Subcutaneous adipose tissue (tissue), 4 donors: Measurements from ENCODE around the gene LENEP. TPM values are rescaled to one million over a fixed set of nuclear protein-coding genes. Genes with fewer than 3 reads are reported as not detected.

ENCODE experiments used
- CTCF ChIP-seq: fragments of 450-650 bp; IDR thresholded peaks from one replicate; pipeline ENCODE4 v1.5.1; 2016; ENCODE audit warnings: low read depth, mild to moderate bottlenecking, control low read depth, antibody characterized with exemption, moderate library complexity
- total RNA-seq, 4 donors: library from RNA; depleted of rRNA; stranded (reverse); fragments of >200 nt; gene quantifications; one replicate each; pipeline ENCODE4 v1.1.0, GENCODE V29; 2016

LENEP gene
- total RNA-seq, 4 donors from 2014 or later = not detected

GRCh38 chr1:154951901-154952657 lies 41.3 kb upstream of the LENEP start:
- no peak for TF ChIP-seq CTCF

DNA sequence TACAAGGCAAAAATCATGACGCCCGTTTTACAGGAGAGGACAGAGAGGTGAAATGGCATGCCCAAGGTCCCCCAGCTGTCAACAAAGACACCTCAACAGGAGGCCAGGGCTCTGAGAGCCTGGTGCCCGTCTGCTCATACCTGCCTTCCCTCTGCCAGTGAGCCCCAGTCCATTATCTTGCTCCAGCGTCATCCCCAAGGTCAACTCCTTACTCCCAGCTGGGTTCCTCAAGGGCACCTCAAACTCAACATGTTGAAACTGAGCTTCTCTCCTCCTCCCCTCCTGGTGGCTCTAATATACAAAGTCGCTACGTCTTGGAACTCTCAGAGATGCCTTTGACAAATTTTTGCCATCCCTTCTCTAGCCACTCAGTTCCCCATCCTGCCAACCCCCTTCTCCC lies 40.7 kb upstream of the LENEP start:
- TF ChIP-seq CTCF = no peak

DNA sequence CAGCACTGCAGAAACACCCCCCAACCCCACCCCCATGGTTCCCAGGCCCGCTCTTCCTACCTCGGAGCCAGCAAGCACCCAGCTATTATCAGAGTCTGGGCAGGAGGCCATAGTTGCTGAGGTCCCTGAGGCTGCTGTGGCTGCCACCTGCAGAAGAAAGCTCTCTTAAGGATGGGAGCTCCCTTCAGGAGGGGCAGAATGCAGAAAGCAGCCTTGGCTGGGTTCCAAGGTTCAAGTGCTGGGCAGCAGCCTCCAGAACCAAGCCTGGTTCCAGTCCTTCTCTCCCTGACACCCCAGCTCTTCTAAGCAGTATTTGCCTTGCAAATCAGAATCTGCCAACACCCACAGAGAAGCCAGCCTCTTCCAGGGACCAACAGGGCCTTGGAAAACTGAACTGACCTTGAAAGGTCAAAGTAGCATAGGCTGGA lies 39.8 kb upstream of the LENEP start:
- no peak for TF ChIP-seq CTCF

DNA sequence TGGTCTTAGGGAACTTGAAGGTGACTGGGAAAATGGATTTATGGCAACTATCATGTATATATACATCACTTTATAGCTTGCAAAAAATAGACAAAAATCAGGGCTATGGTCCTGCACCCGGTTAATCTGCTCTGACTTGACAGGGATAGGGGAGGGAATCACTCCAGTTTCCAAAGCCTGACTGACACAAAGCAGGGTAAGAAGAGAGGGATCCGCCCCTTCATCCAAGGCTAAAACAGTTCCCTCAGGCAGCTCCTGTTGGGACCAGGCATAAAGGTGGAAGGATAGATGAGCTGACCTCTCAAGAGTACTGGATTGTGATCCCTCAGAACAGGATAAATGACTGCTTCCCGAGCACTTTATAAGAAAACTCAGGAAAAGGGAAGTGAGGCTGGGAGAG lies 38.8 kb upstream of the LENEP start:
- TF ChIP-seq CTCF = no peak

GRCh38 chr1:154955039-154955717 lies 38.2 kb upstream of the LENEP start:
- TF ChIP-seq CTCF = no peak

DNA sequence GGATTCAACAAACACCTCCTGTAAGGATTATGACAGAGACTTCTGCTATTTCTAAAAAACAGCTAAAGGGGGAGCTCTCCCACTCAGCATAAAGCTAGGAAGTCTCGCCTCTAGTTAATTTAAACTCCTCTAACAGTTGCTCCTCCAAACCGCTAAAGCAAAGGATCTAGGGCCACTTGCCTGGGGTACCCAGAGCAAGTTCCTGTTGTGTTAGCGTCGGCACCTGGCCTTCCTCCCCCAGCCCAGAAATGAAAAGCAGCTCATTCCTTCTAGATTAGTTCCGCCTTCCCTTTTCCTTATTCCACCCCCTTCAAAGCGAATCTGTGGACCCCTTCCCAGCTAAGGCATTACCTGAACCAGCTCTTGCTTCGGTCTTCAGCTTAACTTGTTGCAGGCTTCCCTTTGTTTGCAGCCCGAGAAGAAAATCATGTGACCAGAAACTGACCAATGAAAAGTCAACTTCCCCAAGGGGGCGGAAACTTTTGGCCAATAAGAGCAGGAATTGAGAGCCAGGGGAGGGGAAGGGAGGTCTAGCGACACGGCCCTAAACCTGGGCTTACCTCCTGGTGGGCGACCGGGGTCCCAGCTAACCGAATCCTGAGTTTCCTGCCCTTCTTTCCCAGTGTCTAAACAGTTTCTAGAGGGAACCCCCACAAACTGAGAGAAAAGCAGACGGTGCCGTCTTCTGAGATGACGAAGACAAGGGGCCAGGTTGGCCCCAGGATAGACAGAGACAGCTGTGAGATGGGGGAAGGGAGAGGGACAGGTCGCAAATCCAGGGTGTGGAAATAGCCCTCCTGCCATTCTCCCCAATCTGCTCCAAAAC lies 37.5 kb upstream of the LENEP start, which contains the start of gene PBXIP1:
PBXIP1 (minus strand) TSS at position 382 of the 826 bp plus-strand sequence. CDS start 2,378 bp downstream, outside the sequence.
- TF ChIP-seq CTCF = no peak

DNA sequence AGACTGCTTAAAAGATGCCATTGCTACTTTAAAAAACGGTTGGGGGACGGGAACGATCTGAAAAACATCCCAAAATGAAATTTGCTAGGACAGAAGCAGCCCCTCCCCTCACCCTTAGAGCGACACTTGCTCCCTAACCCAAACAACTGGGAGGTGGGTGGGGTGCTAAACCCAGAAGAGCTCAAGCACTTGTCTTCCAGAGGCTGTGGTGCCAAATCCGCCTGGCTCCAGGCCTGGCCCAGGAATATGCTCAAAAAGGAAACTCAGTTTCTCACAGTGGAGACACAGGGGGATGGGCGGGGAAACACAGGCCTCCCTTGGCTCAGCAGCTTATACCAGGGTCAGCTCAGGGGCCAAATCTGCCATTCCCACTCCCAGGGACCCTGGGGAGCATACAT lies 36.8 kb upstream of the LENEP start:
- TF ChIP-seq CTCF = no peak
